K562 (cell line): Measurements from ENCODE around the gene SNAPC5. TPM values are rescaled to one million over a fixed set of nuclear protein-coding genes. Genes with fewer than 3 reads are reported as not detected.

ENCODE experiments used
- ATAC-seq: fragments of 200-7000 bp; cut with Tn5 transposase; 3 replicates; pipeline ENCODE4 v1.9.1; 2020; ENCODE audit warnings: moderate library complexity
- BruUV-seq: library from RNA; stranded (reverse); fragments of 400-500 nt; replicated peaks from 2 replicates; lab custom pipeline; 2021; lab: Mats Ljungman, UMichigan
- CTCF ChIA-PET: fragments of 300-600 bp; formaldehyde crosslinking; extraction: SDS; loops from one replicate; lab custom pipeline; 2021; ENCODE audit warnings: low intra/inter-chr PET ratio; lab: Yijun Ruan, JAX
- POLR2A ChIA-PET: fragments of 300-600, 350-650 bp; sonication (Branson Sonifier 250); formaldehyde crosslinking; extraction: SDS; loops from one replicate; lab custom pipeline; 2021; ENCODE audit warnings: antibody characterized with exemption, inconsistent platforms; lab: Yijun Ruan, JAX
- DNase-seq, 4 experiments: peaks; one replicate each; pipeline versions ENCODE4 v3.0.0 to v3.0.0-alpha.2; 2011 to 2018; ENCODE audit warnings: low spot score in 3 of 4, mixed read lengths in 3 of 4; ENCODE audit errors: extremely low read depth in 1 of 4
- FAIRE-seq: peaks from 2 replicates; lab custom pipeline; 2011; peaks lifted over from hg19 to GRCh38; lab: Jason Lieb, UNC
- H2AFZ ChIP-seq: 2 replicates; pipeline ENCODE4 v1.6.0; 2011; ENCODE audit warnings: low read depth, low read length, control low read depth, inconsistent platforms
- H3K27ac ChIP-seq: fragments of 200-600 bp; 3 replicates; pipeline ENCODE4 v1.8.0; 2011; ENCODE audit warnings: low read depth, mild to moderate bottlenecking, control low read depth, inconsistent platforms, low read length, moderate library complexity, mixed read lengths; ENCODE audit errors: extremely low read depth
- H3K27me3 ChIP-seq, 2 experiments: fragments of 300-600 bp in 1 of 2; 2 replicates in 1 of 2; 3 replicates in 1 of 2; pipeline versions ENCODE4 v1.6.0 to v1.8.0; 2011; ENCODE audit warnings: inconsistent platforms in 2 of 2, low read length in 2 of 2, mild to moderate bottlenecking in 1 of 2, mixed read lengths in 1 of 2, moderate library complexity in 1 of 2; ENCODE audit not compliant: control insufficient read depth in 2 of 2, insufficient read depth in 2 of 2
- H3K36me3 ChIP-seq: fragments of 300-600 bp; 3 replicates; pipeline ENCODE4 v1.8.0; 2011; ENCODE audit warnings: mild to moderate bottlenecking, low read length, inconsistent platforms; ENCODE audit not compliant: control insufficient read depth, insufficient read depth
- H3K4me1 ChIP-seq, 2 experiments: fragments of 200-600 bp in 1 of 2; replicated peaks in 1 of 2; 2 replicates in 1 of 2; 3 replicates in 1 of 2; pipeline versions ENCODE4 v1.5.1 to v1.8.0; 2011; ENCODE audit warnings: inconsistent platforms in 2 of 2, low read length in 2 of 2, mild to moderate bottlenecking in 1 of 2, mixed read lengths in 1 of 2, moderate library complexity in 1 of 2; ENCODE audit not compliant: control insufficient read depth in 2 of 2, insufficient read depth in 2 of 2
- H3K4me2 ChIP-seq: 2 replicates; pipeline ENCODE4 v1.6.1; 2011; ENCODE audit warnings: low read length, control low read depth, inconsistent platforms, mixed read lengths; ENCODE audit not compliant: insufficient read depth
- H3K4me3 ChIP-seq: fragments of 200-600 bp; sonication (generic), shearing (Covaris generic); 2 replicates; pipeline ENCODE4 v1.5.1; 2016; ENCODE audit warnings: control low read depth, inconsistent platforms
- H3K79me2 ChIP-seq: fragments of 200-600 bp; 3 replicates; pipeline ENCODE4 v1.8.0; 2011; ENCODE audit warnings: low read length, inconsistent platforms; ENCODE audit not compliant: control insufficient read depth, insufficient read depth
- H3K9ac ChIP-seq, 2 experiments: 2 replicates each; pipeline versions ENCODE4 v1.6.0 to v1.6.1; 2011; ENCODE audit warnings: low read depth in 2 of 2, low read length in 2 of 2, control low read depth in 1 of 2, inconsistent platforms in 1 of 2, mild to moderate bottlenecking in 1 of 2, mixed read lengths in 1 of 2; ENCODE audit not compliant: insufficient read depth in 1 of 2
- H3K9me1 ChIP-seq: one replicate; pipeline ENCODE4 v1.6.0; 2011; ENCODE audit warnings: inconsistent platforms, mild to moderate bottlenecking, low read length, moderate library complexity; ENCODE audit not compliant: control insufficient read depth, insufficient read depth
- H3K9me3 ChIP-seq: replicated peaks from 2 replicates; pipeline ENCODE4 v1.5.1; 2011; ENCODE audit warnings: low read depth, low read length, inconsistent platforms; ENCODE audit not compliant: control insufficient read depth, insufficient read depth
- H4K20me1 ChIP-seq: replicated peaks from 2 replicates; pipeline ENCODE4 v1.6.1; 2011; ENCODE audit warnings: low read length, inconsistent platforms, mixed read lengths; ENCODE audit not compliant: control insufficient read depth, insufficient read depth
- BDP1 ChIP-seq: IDR thresholded peaks from 3 replicates; pipeline ENCODE4 v1.6.1; 2011; ENCODE audit not compliant: insufficient read length, insufficient read depth
- C11orf30 ChIP-seq: fragments of 450-650 bp; IDR thresholded peaks from 2 replicates; pipeline ENCODE4 v1.6.1; 2016; ENCODE audit warnings: low read depth, mild to moderate bottlenecking
- COPS2 ChIP-seq: fragments of 450-650 bp; conservative IDR thresholded peaks from 2 replicates; pipeline ENCODE4 v1.6.1; 2016; ENCODE audit warnings: mild to moderate bottlenecking, moderate library complexity
- GABPB1 ChIP-seq: sonication (generic); formaldehyde crosslinking; IDR thresholded peaks from 2 replicates; pipeline ENCODE4 v1.8.0; 2022; ENCODE audit warnings: mild to moderate bottlenecking, missing genetic modification reagents
- HDGF ChIP-seq: fragments of 450-650 bp; IDR thresholded peaks from 2 replicates; pipeline ENCODE4 v1.6.1; 2016
- MAFF ChIP-seq: IDR thresholded peaks from 2 replicates; pipeline ENCODE4 v1.6.1; 2012; ENCODE audit warnings: low read length, improper control_type of control experiment
- MAFG ChIP-seq: fragments of 450-650 bp; conservative IDR thresholded peaks from 2 replicates; pipeline ENCODE4 v1.6.1; 2016; ENCODE audit warnings: missing genetic modification characterization, missing compliant biosample characterization
- MAFK ChIP-seq: IDR thresholded peaks from 2 replicates; pipeline ENCODE4 v1.6.1; 2011; ENCODE audit warnings: low read length, improper control_type of control experiment
- MCM7 ChIP-seq, 2 experiments: fragments of 450-650 bp; IDR thresholded peaks; 2 replicates each; pipeline ENCODE4 v1.6.1; 2016 to 2018
- NFXL1 ChIP-seq: fragments of 450-650 bp; formaldehyde crosslinking; IDR thresholded peaks from 2 replicates; pipeline ENCODE4 v1.4.0; 2021; ENCODE audit warnings: mild to moderate bottlenecking
- POLR2AphosphoS2 ChIP-seq: IDR thresholded peaks from 2 replicates; pipeline ENCODE4 v1.6.1; 2012; ENCODE audit warnings: low read length, improper control_type of control experiment
- POLR2B ChIP-seq: fragments of 450-650 bp; IDR thresholded peaks from 2 replicates; pipeline ENCODE4 v1.6.1; 2018; ENCODE audit warnings: low read depth; ENCODE audit not compliant: partially characterized antibody
- XRCC5 ChIP-seq: fragments of 200-400 bp; formaldehyde crosslinking; IDR thresholded peaks from 2 replicates; pipeline ENCODE4 v1.6.1; 2017; ENCODE audit warnings: low read depth, mild to moderate bottlenecking, low read length
- ZNF316 ChIP-seq: fragments of 450-650 bp; IDR thresholded peaks from 2 replicates; pipeline ENCODE4 v1.6.1; 2016
- WGBS: fragments of 100-300 bp; shearing (Covaris generic); methylation state at CpG from one replicate; pipeline ENCODE4 v1.1.6; 2016; ENCODE audit warnings: low coverage, mixed read lengths; ENCODE audit not compliant: insufficient coverage; ENCODE audit errors: missing lambda C conversion rate; 5-methylcytosine and 5-hydroxymethylcytosine counted together
- in situ Hi-C: fragments of 300-500 bp; cut with MboI; formaldehyde crosslinking; loops from 4 replicates; pipeline ENCODE4 v1.15.0; 2018; ENCODE audit warnings: inconsistent platforms, mixed read lengths
- intact Hi-C: fragments of 100-400 bp; cut with micrococcal nuclease; formaldehyde crosslinking; loops from 2 replicates; pipeline ENCODE4 v1.14.2; 2022
- polyA plus RNA-seq, 8 experiments: library from polyadenylated mRNA; depleted of rRNA in 4 of 8; stranded (reverse) in 5 of 8; unstranded in 3 of 8; fragments of >200 nt; fragmentation: Nextera tagmentation in 2 of 8; fragmentation: Illumina TruSeq in 1 of 8; extraction: Ambion mirVana in 2 of 8; extraction: Trizol in 1 of 8; gene quantifications; 2 replicates each; pipeline versions ENCODE4 v1.2.1 to v1.2.3, GENCODE V29; 2011 to 2014; ENCODE audit warnings: inconsistent platforms in 1 of 8, missing spikeins in 1 of 8
- total RNA-seq, 7 experiments: library from RNA; depleted of rRNA in 6 of 7; stranded (reverse); fragments of >200 nt in 6 of 7; fragmentation: Illumina TruSeq in 2 of 7; extraction: Trizol in 2 of 7; gene quantifications; 2 replicates each; pipeline versions ENCODE4 v1.2.1 to v1.2.3, GENCODE V29; 2011 to 2021; ENCODE audit warnings: low replicate concordance in 1 of 7

The SNAPC5 gene
- total and polyA plus RNA-seq, 9 of the 15 experiments (the other 6 are each of a cell fraction or from before 2014, with no cell fraction given), result 52.8 to 155 (median 96.5) TPM

GRCh38 chr15:66497502-66498455 is at the start of gene SNAPC5 (continued):
- no peak for TF ChIP-seq NFXL1
- peak; percentile 98 for TF ChIP-seq XRCC5
- TF ChIP-seq MCM7 (IDR thresholded peaks at IDR 0.05), result no peak
- no peak for TF ChIP-seq MAFF
- TF ChIP-seq GABPB1 (CRISPR knock-in tag), result peak; percentile 91
- TF ChIP-seq POLR2B, result peak; percentile 78
- TF ChIP-seq BDP1, result no peak
- TF ChIP-seq HDGF, result 0 out of 2 replicates have a peak, but pooled peaks have one; percentile 14

GRCh38 chr15:66545255-66545654 is 47.7 kb upstream of the SNAPC5 start:
- CTCF ChIA-PET, result no interaction called here
- peaks cover 45% of the 10 kb centered on the region for H3K36me3 ChIP-seq

More at GRCh38 chr15:66545255-66545654, 47.7 kb upstream of the SNAPC5 start:
- H3K9me1 ChIP-seq, result no peaks in the 10 kb centered on the region
- no peak overlapping the region for H3K27ac ChIP-seq
- no peak overlapping the region for H3K4me2 ChIP-seq
- no peak for ATAC-seq
- no TSS peak for BruUV-seq
- no peak for DNase-seq
- H3K4me1 ChIP-seq, result no peaks in the 10 kb centered on the region
- no peaks in the 10 kb centered on the region for H3K79me2 ChIP-seq
- H4K20me1 ChIP-seq, result no peaks in the 10 kb centered on the region
- in situ Hi-C loops (no loop called here), intact Hi-C loops (no loop called here)
- no peak overlapping the region for H2AFZ ChIP-seq
- H3K9ac ChIP-seq, result no peak overlapping the region
- POLR2A ChIA-PET, result no interaction called here
- FAIRE-seq, result no peak
- 100% methylated on average over 1 of the region's 1 CpG for WGBS
- no peak overlapping the region for H3K4me3 ChIP-seq
- H3K27me3 ChIP-seq, result no peaks in the 10 kb centered on the region
- peak; percentile 89 for TF ChIP-seq C11orf30
- peak; percentile 84 for TF ChIP-seq MAFK
- no peak for TF ChIP-seq POLR2AphosphoS2
- TF ChIP-seq MAFF, result peak; percentile 89
- TF ChIP-seq MAFG (tag), result peak; percentile 84
- TF ChIP-seq ZNF316, result peak; percentile 95
- no peak for TF ChIP-seq COPS2
- H3K9me3 ChIP-seq, result no peaks in the 10 kb centered on the region
